ENCODE measurements around the gene KLF6. TPM values are rescaled to one million over a fixed set of nuclear protein-coding genes. Genes with fewer than 3 reads are reported as not detected.

The KLF6 gene
- total RNA-seq, 3 donors from 2014 or later: 270 to 371 (median 331) TPM

GRCh38 chr10:3782451-3783315 is 2.3 kb downstream of the KLF6 start:
- intact Hi-C loops (cut with DNase I, micrococcal nuclease): loop anchor here (10.0 kb wide), 4 partner anchors 72 to 872 kb away; no protein-coding TSS in a partner anchor
- Histone ChIP-seq H3K4me3 (peak overlapping the region; percentile 93), H3K4me1 (ENCODE audit: low read depth) (peaks cover 45% of the 10 kb centered on the region), H3K9me3 (no peaks in the 10 kb centered on the region), H3K36me3 (ENCODE audit: low read depth) (peaks cover 9% of the 10 kb centered on the region)
- peak; percentile 19 for ATAC-seq
- TF ChIP-seq CTCF (IDR thresholded peaks at IDR 0.05): no peak
- peak; percentile 59 to 72 (median 68) for DNase-seq

GRCh38 chr10:3782146-3782450 is 2.9 kb downstream of the KLF6 start:
- intact Hi-C loops (cut with DNase I, micrococcal nuclease): loop anchor here (10.0 kb wide), 4 partner anchors 73 to 873 kb away; no protein-coding TSS in a partner anchor
- DNase-seq (no peak), ATAC-seq (no peak)
- Histone ChIP-seq H3K36me3 (ENCODE audit: low read depth) (peaks cover 9% of the 10 kb centered on the region), H3K4me3 (peak overlapping the region; percentile 93), H3K4me1 (ENCODE audit: low read depth) (peaks cover 50% of the 10 kb centered on the region), H3K9me3 (no peaks in the 10 kb centered on the region)
- TF ChIP-seq CTCF (IDR thresholded peaks at IDR 0.05): no peak

GRCh38 chr10:3781468-3782145 is 3.4 kb downstream of the KLF6 start:
- intact Hi-C loops (cut with DNase I, micrococcal nuclease): loop anchor here (10.0 kb wide), 4 partner anchors 73 to 873 kb away; no protein-coding TSS in a partner anchor
- peaks cover 9% of the 10 kb centered on the region for H3K36me3 ChIP-seq (ENCODE audit: low read depth)
- no peaks in the 10 kb centered on the region for H3K9me3 ChIP-seq

GRCh38 chr10:3780771-3781467 is 4.1 kb downstream of the KLF6 start:
- DNase-seq: no peak

More at GRCh38 chr10:3781468-3782145, 3.4 kb downstream of the KLF6 start:
- ATAC-seq (no peak), DNase-seq (peak; percentile 55 to 84 (median 74))
- no peak for TF ChIP-seq CTCF (IDR thresholded peaks at IDR 0.05)
- Histone ChIP-seq H3K4me1 (ENCODE audit: low read depth) (peaks cover 55% of the 10 kb centered on the region), H3K4me3 (peak overlapping the region; percentile 93)

More at GRCh38 chr10:3780771-3781467, 4.1 kb downstream of the KLF6 start:
- intact Hi-C loops (cut with DNase I, micrococcal nuclease): loop anchor here (10.0 kb wide), 4 partner anchors 74 to 874 kb away; no protein-coding TSS in a partner anchor
- peaks cover 9% of the 10 kb centered on the region for H3K36me3 ChIP-seq (ENCODE audit: low read depth)
- no peak for ATAC-seq
- H3K9me3 ChIP-seq: no peaks in the 10 kb centered on the region
- H3K4me3 ChIP-seq: no peak overlapping the region
- TF ChIP-seq CTCF (IDR thresholded peaks at IDR 0.05): no peak
- H3K4me1 ChIP-seq (ENCODE audit: low read depth): peaks cover 56% of the 10 kb centered on the region

Data from mucosa of descending colon (tissue), 3 donors.